GM12892 (cell line): ENCODE measurements around the gene MAPKAPK2.
A peak's percentile ranks its signal among the peaks of the same experiment; 100 is the strongest.

Source experiments
- DNase-seq: peaks from one replicate; pipeline ENCODE4 v3.0.0; 2011; ENCODE audit not compliant: insufficient read length
- FAIRE-seq: peaks from 2 replicates; lab custom pipeline; 2011; peaks lifted over from hg19 to GRCh38; lab: Jason Lieb, UNC
- POLR2A ChIP-seq: IDR thresholded peaks from 2 replicates; pipeline ENCODE4 v1.6.1; 2011; ENCODE audit warnings: low read depth, low read length, control low read depth
- POLR2AphosphoS5 ChIP-seq: IDR thresholded peaks from 2 replicates; pipeline ENCODE4 v1.6.1; 2011; ENCODE audit warnings: low read depth, low read length, control low read depth
- TAF1 ChIP-seq: IDR thresholded peaks from 2 replicates; pipeline ENCODE4 v1.6.1; 2011; ENCODE audit warnings: low read depth, mild to moderate bottlenecking, control low read depth, low read length, borderline replicate concordance

MAPKAPK2 gene

DNA sequence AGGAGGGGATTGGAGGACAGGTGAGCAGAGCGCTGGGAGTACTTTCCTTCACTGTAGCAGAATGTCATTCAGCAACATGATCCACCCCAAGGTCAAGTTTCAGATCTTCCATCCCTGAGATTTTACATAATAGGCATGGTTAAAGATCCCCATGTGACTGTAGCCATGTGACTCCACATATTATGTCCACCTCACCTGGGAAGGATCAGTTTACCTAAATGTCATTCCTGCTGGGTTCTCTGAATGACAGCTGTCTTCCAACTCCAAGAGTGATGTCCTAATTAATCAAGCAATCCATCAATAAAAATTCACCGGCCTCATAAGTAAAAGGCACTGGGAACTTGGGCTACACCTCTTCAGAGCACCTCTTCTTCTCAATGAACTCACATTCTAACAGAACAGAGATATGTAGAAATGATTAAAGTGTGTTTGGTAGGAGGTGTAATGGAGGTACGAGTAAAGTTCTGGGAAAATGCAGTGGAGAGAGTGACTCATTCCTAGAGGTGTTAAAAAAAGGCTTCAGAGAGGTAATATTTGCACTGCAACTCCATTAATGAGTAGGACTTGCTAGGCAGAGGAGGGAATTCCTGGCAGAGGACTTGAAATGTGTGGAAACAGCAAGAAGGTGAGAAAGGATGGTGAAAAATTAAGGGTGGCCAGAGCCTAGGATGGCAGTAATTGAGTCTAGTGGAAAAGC lies 22.2 kb upstream of the MAPKAPK2 start:
- TF ChIP-seq POLR2AphosphoS5 (no peak), TAF1 (no peak), POLR2A (no peak)
- DNase-seq (no peak), FAIRE-seq (no peak)

- TF ChIP-seq TAF1 (no peak), POLR2A (no peak), POLR2AphosphoS5 (no peak)
- no peak for DNase-seq
- FAIRE-seq, result no peak
These were observed 21.3 kb upstream of the MAPKAPK2 start for GRCh38 chr1:206663362-206663761.

DNA sequence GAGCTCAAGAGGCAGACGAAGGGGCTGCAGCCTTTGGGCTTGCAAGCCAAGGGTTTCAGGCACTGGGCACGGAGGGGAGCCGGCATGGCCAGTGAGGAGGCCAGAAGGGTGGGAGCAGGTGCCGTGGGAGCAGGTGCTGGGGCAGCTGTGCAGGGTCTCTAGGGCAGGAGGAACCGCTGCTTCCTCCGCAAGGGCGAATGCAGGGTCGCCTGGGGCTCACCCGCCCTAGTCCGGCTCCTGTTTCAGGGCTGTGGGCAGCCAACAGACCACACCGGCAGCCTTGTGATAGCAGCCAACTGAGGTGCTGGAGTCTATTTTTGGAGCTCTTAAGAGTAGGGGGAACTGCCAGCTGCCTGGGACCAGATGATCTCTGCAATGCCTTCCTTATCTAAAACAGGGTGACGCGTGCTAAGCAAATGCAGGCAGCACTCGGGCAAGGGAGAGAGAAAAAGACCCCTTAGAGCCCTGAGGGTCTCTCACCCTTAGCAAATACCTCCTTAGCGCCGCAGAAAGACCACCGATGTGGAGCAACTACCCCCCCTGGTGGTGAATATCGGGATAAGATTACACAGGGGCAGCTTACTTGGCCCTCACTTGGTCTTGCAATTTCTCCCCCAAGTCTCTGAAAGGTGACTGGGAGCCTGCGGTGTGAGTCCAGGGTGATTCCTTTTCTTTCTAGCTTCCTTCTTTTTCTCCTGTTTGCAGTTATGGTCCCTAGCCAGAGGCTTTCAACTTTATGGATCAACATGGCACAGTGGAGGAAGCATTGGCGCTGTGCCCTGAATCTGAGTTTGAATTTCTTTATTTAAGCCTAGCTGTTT lies 20.7 kb upstream of the MAPKAPK2 start:
- peak; percentile 58 for DNase-seq
- peak; percentile 80 for FAIRE-seq
- TF ChIP-seq POLR2AphosphoS5 (no peak), POLR2A (no peak), TAF1 (no peak)

GRCh38 chr1:206664740-206665139 lies 20.0 kb upstream of the MAPKAPK2 start:
- FAIRE-seq, result no peak
- no peak for DNase-seq
- TF ChIP-seq POLR2AphosphoS5, result no peak
- no peak for TF ChIP-seq POLR2A
- no peak for TF ChIP-seq TAF1

GRCh38 chr1:206666031-206666561 lies 18.6 kb upstream of the MAPKAPK2 start:
- TF ChIP-seq TAF1 (no peak), POLR2AphosphoS5 (no peak), POLR2A (no peak)

DNA sequence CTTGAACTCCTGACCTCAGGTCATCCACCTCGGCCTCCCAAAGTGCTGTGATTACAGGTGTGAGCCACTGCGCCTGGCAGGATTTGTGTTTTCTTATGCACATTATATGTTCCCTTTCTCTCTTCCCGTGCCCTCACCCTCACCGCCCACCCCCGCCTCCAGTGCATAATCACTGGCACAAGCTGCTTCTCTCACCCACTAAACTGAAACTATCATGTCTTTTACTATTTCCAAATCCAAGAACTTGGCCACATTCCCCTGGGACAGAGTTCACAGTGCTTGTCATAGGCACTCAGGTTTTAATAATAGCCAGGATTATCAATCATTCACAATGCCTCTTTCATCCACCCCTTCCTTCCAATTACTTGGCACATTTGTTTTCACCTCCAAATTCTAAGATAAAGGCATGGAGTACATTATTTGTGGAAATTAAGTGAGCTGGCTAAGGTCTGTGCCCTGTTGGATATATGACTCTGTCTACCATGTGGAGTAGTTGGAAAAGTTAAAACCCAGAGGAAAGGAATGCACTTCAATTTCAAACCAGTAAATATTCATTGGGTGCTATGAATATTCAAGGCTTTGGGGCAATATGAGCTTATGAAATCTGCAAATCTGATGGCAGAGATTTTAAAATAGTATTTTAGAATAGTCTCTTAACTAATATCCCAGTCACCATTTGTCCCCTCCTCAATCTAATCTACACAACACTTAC lies 17.6 kb upstream of the MAPKAPK2 start:
- TF ChIP-seq POLR2AphosphoS5 (no peak), POLR2A (no peak), TAF1 (no peak)
- no peak for DNase-seq
- no peak for FAIRE-seq

More at GRCh38 chr1:206666031-206666561, 18.6 kb upstream of the MAPKAPK2 start:
- FAIRE-seq (no peak), DNase-seq (no peak)

DNA sequence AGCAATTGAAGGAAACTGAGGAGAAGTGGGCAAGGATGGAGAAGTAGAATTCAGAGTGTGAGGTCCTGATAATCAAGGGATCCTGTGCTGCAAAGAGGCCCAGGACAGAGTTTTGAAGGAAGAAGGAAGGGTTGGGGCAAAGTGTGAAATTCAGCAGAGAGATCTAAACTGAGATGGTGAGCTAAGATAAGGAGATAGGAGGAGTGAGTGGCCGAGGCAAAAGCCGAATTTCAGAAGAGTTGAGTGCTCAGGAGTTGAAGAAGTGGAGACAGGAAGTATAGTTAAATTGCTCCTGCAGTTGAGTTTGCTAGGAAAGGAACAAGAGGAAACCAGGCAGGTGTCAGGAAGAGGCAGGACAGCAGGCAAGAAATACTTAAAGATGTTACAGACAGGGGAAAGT lies 16.4 kb upstream of the MAPKAPK2 start:
- no peak for FAIRE-seq
- DNase-seq, result no peak
- TF ChIP-seq TAF1 (no peak), POLR2AphosphoS5 (no peak), POLR2A (no peak)

DNA sequence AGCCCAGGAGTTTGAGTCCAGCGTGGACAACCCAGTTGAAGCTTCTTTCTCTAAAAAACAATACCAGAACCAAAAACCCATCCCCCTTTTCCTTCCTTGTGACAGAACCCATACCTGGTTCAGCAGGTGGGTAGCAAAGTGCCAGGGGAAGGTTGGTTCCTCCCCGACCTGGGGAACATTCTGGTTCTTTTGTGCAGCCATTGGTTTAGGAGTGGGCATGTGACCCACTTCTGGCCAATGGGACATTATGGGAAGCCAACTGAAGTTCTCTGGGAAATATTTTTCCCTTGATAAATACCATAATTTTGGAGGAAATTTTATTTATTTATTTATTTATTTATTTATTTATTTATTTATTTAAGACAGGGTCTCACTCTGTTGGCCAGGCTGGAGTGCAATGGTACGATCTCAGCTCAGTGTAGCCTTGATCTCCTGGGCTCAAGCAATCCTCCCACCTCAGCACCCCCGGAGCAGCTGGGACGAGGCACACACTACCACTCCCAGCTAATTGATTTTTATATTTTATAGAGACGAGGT lies 15.8 kb upstream of the MAPKAPK2 start:
- FAIRE-seq (no peak), DNase-seq (no peak)

GRCh38 chr1:206672011-206672688 lies 12.6 kb upstream of the MAPKAPK2 start:
- TF ChIP-seq POLR2A, result no peak
- no peak for TF ChIP-seq TAF1
- no peak for TF ChIP-seq POLR2AphosphoS5
- DNase-seq, result no peak
- no peak for FAIRE-seq

More for the DNA sequence above, 15.8 kb upstream of the MAPKAPK2 start:
- TF ChIP-seq TAF1 (no peak), POLR2A (no peak), POLR2AphosphoS5 (no peak)
